ENCODE data around the gene MPRIP.
"Not testable (repeated sequence)": the region's sequence is repeated elsewhere in the genome, so short reads cannot be mapped to it uniquely, and the experiment has no call there.

MPRIP gene

DNA sequence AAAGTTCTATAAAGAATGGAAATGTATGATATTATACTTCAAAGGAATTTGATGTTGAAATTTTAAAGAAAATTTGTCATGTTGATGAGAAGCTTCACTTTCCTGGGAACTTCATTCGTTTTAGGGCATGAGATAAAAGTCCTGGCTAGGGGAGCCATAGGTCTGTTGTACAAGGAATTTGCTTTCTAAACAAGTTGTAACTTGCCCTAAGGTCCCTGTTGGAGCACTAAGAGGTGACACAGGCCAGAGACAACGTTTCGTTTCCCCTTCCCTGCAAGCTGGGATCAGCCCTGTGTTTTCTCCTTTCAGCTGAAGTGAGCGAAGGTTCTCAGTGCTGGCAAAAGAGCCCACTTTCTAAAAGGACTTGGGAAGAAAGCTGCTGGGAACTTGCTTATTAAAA, 147.3 kb downstream of the MPRIP start:
- FAIRE-seq (no peak), DNase-seq (ENCODE audit: insufficient read length, low spot score) (no peak)

DNA sequence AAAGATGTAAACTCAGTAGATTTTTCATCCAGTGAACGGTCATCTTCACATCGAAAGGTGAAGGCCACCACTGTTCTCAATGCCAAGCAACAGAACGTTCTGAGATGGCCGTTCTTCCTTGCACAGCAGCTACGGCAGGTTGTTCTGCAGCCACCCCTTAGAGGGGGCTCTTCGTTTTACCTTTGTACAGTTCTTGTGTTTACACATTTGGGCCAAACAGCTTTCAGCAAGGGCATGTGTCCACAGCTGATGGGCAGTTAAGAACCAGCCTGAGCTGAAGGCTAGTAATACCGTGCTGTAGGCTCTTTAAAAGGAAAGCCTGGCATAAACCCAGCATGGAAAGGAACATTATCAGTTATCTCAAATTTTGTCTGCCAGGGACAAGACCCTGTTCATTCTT, 147.9 kb downstream of the MPRIP start:
- no peak for FAIRE-seq
- DNase-seq (ENCODE audit: insufficient read length, low spot score): no peak
- no peak for TF ChIP-seq POLR2A (IDR thresholded peaks at IDR 0.05; ENCODE audit: low read depth, low read length)

More for the DNA sequence above, 147.3 kb downstream of the MPRIP start:
- TF ChIP-seq POLR2A (IDR thresholded peaks at IDR 0.05; ENCODE audit: low read depth, low read length): no peak

DNA sequence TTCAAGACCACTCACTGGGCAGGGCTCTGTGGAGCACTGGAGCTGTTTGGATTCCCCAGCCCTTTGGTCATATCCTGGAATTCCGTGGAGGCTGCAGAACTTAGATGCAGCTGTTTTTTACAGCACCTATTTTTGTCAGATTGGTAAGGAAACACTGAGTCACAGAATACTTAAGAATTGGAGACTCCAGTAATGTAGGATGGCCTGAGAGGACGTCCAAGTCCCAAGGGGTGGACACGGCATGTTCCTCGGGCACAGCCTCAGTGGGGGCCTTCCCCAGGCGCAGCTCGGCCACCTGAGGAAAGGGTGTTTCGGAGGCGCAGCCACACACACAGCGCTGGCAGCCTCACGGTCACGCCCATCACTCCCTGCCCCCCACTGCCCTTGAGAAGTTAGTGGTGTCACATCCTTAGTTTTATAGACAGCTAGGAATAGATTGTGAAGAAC, 149.1 kb downstream of the MPRIP start:
- no peak for TF ChIP-seq POLR2A (IDR thresholded peaks at IDR 0.05; ENCODE audit: low read depth, low read length)
- FAIRE-seq (no peak), DNase-seq (ENCODE audit: insufficient read length, low spot score) (peak; percentile 73)

DNA sequence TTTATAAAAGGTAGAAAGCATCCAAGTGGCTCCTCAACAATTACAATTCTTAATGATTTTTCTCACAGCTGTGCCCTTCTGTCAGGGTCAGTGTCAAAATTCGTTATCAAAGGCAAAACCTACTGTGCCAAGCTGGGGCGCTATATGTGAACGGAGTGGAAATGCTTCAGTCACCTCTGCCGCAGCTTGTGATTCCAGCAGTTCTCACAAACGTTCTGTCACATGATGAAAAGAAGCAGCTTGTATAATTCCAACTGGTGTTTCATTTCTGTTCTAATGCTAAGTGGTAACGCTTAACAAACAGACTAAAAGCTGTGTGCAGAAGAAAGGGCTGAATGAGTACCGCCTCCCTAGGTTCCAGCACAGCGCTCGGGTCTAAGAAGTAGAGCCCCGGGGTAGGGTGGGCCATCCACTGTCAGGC, 149.7 kb downstream of the MPRIP start:
- TF ChIP-seq POLR2A (IDR thresholded peaks at IDR 0.05; ENCODE audit: low read depth, low read length): no peak
- DNase-seq (ENCODE audit: insufficient read length, low spot score) (no peak), FAIRE-seq (no peak)

DNA sequence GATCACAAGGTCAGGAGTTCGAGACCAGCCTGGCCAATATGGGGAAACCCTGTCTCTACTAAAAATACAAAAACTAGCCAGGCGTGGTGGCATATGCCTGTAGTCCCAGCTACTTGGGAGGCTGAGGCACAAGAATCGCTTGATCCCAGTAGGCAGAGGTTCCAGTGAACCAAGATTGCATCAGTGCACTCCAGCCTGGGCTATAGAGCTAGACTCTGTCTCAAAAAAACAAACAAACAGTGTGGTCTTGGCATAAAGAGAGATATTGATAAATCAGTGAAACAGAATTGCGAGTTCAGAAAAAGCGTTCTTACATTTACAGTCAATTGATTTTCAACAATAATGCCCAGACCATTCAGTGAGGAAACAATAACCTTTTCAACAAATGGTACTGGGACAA, 153.2 kb downstream of the MPRIP start:
- FAIRE-seq; DNase-seq (ENCODE audit: insufficient read length, low spot score): not testable (repeated sequence)

DNA sequence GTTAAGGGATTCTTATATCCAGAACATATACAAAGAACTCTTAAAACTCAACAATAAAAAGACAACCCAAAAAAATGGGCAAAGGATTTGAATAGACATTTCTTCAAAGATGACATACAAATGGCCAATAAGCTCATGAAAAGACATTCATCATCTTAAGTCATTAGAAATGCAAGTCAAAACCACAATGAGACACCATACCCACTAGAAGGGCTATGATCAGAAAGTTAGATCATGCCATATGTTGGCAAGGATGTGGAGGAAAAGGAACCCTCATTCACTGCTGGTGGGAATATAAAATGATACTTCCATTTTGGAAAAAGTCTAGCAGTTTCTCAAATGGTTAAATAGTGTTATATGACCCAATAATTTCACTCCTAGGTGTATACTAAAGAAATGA, 154.5 kb downstream of the MPRIP start:
- TF ChIP-seq POLR2A (IDR thresholded peaks at IDR 0.05; ENCODE audit: low read depth, low read length): no peak
- no peak for FAIRE-seq
- no peak for DNase-seq (ENCODE audit: insufficient read length, low spot score)

DNA sequence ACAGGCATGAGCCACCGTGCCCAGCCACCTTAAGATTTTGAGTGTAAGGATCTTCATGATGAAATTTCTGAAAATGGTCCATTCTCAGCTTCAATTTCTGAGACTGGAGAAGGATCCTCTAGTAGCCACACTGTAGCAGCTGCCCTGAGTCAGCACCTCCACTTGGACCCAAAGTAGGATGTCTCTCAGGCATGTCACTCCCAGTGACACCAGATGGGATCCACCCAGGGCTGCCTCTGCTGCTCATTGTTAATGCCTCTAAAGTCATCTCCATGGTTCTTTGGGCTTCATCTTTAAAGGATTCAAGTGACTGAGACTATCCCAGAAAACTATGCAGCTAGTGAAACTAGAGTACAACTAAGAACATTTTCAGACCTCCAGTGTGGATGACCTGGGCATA, 156.0 kb downstream of the MPRIP start:
- TF ChIP-seq POLR2A (IDR thresholded peaks at IDR 0.05; ENCODE audit: low read depth, low read length): no peak
- FAIRE-seq: no peak
- no peak for DNase-seq (ENCODE audit: insufficient read length, low spot score)

DNA sequence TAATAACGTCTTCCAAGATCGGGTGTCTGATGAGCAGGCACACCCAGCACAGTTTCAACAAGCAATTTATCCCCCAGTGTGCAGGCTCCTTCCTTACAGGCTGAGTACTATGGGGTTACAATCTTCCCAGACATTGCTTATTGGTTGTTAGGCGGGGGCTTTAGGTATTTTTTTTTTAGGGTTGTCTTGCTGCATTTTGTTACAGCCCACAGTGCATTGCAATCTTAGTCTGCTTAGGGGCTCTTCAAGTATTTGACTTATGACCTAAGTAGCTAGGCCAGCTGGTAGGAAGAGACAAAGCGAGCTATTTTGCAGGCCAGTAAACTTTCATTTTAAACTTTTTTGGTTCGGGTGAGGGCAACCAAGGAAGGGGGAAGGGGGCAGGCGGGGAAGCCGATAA, 158.1 kb downstream of the MPRIP start:
- no peak for FAIRE-seq
- TF ChIP-seq POLR2A (IDR thresholded peaks at IDR 0.05; ENCODE audit: low read depth, low read length): no peak
- no peak for DNase-seq (ENCODE audit: insufficient read length, low spot score)

DNA sequence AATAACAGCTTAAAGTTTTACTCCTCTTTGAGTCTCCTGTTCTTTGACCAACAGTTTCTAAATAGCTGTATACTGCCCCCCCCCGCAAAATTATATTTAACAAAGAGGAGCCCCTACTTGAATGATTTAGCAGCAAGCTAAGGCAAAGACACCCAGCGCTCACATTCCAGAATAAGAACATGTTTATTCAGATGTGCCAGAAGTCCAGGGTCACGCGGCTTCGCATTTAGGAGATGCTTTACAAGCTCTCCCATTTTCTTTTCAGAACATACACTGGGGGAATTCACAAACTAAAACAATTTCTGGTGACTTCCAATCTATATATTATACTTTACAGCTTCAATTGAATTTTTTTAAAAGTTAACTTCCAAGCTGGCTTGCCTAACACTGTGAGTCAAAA, 158.6 kb downstream of the MPRIP start:
- no peak for DNase-seq (ENCODE audit: insufficient read length, low spot score)
- TF ChIP-seq POLR2A (IDR thresholded peaks at IDR 0.05; ENCODE audit: low read depth, low read length): no peak
- no peak for FAIRE-seq

DNA sequence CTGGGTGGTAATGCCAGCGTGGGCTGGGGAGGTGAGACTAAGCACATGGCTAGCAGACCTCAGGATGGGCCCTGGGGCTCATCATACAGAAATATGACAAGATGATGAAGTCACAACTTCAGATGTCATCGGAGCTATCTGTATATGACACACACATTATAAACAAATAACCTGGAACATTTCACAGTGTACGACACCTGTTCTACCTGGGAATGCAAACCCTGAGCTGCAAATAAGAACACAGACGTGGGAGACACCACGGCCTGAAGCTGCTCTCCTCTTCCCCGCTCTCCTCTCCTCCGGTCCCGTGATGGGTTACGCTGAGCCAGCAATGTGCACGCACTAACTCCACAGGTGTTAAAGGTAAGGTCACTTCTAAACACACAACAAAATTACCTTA, 159.0 kb downstream of the MPRIP start:
- FAIRE-seq: no peak
- no peak for DNase-seq (ENCODE audit: insufficient read length, low spot score)
- TF ChIP-seq POLR2A (IDR thresholded peaks at IDR 0.05; ENCODE audit: low read depth, low read length): no peak

DNA sequence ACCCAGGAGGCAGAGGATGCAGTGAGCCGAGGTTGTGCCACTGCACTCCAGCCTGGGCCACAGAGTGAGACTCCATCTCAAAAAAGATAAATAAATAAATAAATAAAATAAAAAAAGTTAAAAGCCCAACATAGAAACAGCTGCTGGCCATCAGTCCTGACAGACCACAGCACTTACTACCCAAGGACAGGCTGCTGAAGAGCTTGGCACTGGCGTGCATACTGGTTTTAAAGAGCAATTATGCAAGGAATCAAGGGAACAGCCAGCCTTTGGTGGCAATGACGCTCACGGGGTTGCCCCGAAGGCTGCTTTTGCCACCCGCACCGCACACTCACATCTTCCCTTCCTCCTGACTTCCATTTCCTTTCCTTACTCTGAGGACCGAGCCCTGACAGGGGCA, 159.7 kb downstream of the MPRIP start:
- FAIRE-seq: no peak
- DNase-seq (ENCODE audit: insufficient read length, low spot score): no peak
- TF ChIP-seq POLR2A (IDR thresholded peaks at IDR 0.05; ENCODE audit: low read depth, low read length): no peak

DNA sequence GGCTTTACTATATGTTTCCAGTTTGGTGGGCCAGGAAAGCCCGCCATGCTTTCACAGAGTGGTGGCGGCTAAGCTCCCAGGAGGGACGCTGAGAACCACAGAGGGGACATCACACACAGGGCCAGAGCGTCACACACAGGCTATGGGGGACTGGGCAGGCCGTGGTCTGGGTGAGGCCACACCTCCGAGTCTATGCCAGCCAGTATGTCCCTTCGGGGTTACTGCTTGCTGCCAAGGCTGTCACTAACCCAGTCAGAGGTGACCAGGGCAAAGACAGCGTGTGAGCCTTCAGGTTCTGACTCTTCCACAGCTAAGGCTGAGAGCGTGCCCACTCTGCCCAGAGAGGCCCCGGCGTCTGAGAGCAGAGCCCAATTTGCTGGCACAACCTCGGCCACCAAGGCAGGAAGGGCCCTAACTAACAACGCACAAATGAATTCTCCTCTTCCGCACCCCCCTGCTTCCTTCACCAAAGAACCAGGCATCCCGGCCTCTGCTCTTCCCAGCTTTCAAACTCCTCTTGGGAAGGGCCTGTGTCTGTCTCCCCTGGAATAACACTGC, 161.0 kb downstream of the MPRIP start:
- no peak for TF ChIP-seq POLR2A (IDR thresholded peaks at IDR 0.05; ENCODE audit: low read depth, low read length)
- DNase-seq (ENCODE audit: insufficient read length, low spot score) (no peak), FAIRE-seq (no peak)

DNA sequence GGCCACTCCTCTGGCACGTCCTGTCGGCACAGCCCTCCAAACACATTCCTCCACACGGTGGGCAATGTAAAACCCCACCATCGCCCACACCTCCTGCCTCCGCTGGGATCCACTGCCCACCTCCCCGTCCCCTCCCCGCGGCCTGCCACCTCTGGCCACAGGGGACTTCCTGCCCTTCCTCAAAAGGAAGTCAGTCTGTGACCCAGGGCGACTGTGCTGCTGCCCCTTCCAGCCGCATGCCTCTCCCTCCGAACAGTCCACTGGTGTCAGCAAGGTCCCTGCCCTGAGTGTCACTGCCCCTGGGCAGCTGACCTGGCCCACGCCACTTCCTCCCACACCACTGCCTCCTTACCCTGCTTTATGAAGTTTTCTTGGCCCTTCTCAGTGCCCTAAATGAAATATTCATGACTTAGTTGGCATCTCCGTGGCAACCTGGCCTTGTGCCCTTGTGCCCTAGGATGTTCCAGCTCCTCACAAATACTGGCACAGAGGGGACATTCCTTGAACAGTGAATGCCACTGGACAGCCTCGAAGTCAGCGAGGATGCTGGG, 161.9 kb downstream of the MPRIP start:
- no peak for DNase-seq (ENCODE audit: insufficient read length, low spot score)
- no peak for FAIRE-seq

DNA sequence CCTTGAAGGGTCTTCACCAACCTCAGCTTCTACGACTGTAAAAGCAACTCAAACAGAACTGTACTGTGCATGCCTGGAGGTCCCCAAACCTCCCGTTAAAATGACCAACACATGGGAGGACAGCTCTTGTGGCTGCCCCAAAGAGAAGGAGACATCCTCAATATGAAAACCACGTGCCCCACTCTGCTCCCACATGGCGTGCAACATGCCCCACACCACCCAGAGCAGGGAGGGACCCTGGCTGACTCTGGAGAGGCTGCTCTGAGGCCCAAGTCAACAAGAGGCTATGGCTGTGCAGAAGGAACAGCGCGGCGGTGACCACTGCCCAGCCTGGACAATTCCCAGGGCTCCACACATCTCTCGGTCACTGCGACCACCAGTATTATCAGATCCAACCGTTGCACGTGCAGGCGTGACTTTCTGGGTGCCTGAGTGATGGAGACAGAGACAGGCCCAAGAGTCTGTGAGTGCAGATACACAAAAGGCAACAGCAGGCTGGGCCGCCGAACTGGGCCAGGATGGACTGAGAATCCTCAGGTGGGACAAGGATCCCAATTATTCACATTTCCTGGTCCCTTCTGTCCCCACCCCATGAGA, 162.5 kb downstream of the MPRIP start:
- FAIRE-seq (no peak), DNase-seq (ENCODE audit: insufficient read length, low spot score) (no peak)
- no peak for TF ChIP-seq POLR2A (IDR thresholded peaks at IDR 0.05; ENCODE audit: low read depth, low read length)

More for the DNA sequence above, 161.9 kb downstream of the MPRIP start:
- TF ChIP-seq POLR2A (IDR thresholded peaks at IDR 0.05; ENCODE audit: low read depth, low read length): no peak

DNA sequence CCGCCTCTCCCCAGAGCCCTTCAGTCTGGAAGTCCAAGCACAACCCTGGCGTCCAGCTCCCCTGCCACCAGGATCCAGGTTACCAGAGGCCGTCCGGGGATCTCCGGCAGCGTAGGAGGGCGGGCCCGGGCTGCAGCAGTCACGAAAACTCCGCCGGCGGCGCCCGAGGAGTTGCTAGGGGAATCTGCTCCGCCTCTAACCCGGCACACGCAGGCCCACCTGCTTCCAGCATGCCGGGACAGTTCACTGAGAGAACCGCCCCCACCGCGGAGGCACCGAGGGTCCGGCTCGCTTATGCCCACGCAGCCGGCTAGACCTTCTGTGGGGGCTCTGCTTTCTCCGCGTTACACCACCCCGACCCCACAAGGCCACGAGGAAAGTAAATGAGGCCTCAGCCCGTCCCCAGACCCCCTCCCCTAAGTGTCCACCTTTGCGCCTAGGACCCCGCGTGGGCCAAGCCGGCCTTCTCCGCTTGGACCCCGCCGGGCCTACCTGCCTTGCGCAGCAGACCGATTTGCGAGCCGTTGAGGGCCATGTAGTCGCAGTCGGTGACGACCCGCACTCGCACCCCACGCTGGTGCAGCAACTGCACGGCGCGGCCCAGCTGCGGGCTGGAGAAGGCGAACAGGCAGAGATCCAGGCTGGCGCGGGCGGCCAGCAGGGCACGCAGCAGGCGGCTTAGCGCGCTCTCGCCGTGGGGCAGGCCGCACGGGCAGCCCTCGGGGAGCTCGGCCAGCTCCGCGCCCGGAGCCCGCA, 163.3 kb downstream of the MPRIP start:
- FAIRE-seq (no peak), DNase-seq (ENCODE audit: insufficient read length, low spot score) (no peak)

More for the DNA sequence above, 163.3 kb downstream of the MPRIP start:
- TF ChIP-seq POLR2A (IDR thresholded peaks at IDR 0.05; ENCODE audit: low read depth, low read length): 0 out of 2 replicates have a peak, but pooled peaks have one; percentile 12

All from H54 (cell line).